A549 (cell line): ENCODE results near the gene TPRX1.

ENCODE experiments used
- EHF ChIP-seq: fragments of 250-450 bp; sonication (Bioruptor Pico); IDR thresholded peaks from 2 replicates; pipeline ENCODE4 v1.5.0; 2020; ENCODE audit warnings: mild to moderate bottlenecking
- GATA3 ChIP-seq: IDR thresholded peaks from 2 replicates; pipeline ENCODE4 v1.6.1; 2012; ENCODE audit warnings: borderline replicate concordance
- JUNB ChIP-seq: fragments of >200 bp; sonication (Bioruptor Twin); formaldehyde crosslinking; IDR thresholded peaks from 2 replicates; pipeline ENCODE4 v1.6.1; 2016
- MAFK ChIP-seq: fragments of 450-650 bp; IDR thresholded peaks from 2 replicates; pipeline ENCODE4 v1.6.1; 2014; ENCODE audit not compliant: partially characterized antibody
- MYC ChIP-seq: IDR thresholded peaks from 2 replicates; pipeline ENCODE4 v1.6.1; 2012; ENCODE audit warnings: mild to moderate bottlenecking, inconsistent platforms, low read length, improper control_type of control experiment, borderline replicate concordance
- NR3C1 ChIP-seq: fragments of >200 bp; sonication (Bioruptor Twin); formaldehyde crosslinking; IDR thresholded peaks from 3 replicates; pipeline ENCODE4 v1.6.1; 2017
- POLR2A ChIP-seq: IDR thresholded peaks from 2 replicates; pipeline ENCODE4 v1.6.1; 2012; ENCODE audit warnings: mild to moderate bottlenecking, low read length
- ZSCAN20 ChIP-seq: fragments of 250-450 bp; sonication (Bioruptor Pico); IDR thresholded peaks from 2 replicates; pipeline ENCODE4 v1.8.0; 2022; ENCODE audit warnings: mild to moderate bottlenecking, moderate library complexity
- TF ChIP-seq, protein P1 (sequence below): fragments of >200 bp; sonication (Bioruptor Twin); formaldehyde crosslinking; IDR thresholded peaks from 3 replicates; pipeline ENCODE4 v1.5.1; 2016
- TF ChIP-seq, protein P2 (sequence below): fragments of 450-650 bp; IDR thresholded peaks from 2 replicates; pipeline ENCODE4 v1.6.1; 2014; ENCODE audit warnings: antibody characterized with exemption
- TF ChIP-seq, protein P3 (sequence below): IDR thresholded peaks from 2 replicates; pipeline ENCODE4 v1.6.1; 2012; ENCODE audit warnings: low read depth, borderline replicate concordance
- TF ChIP-seq, protein P4 (sequence below): fragments of 200-600 bp; sonication (generic); IDR thresholded peaks from 2 replicates; pipeline ENCODE4 v1.6.1; 2016; ENCODE audit warnings: antibody characterized with exemption, mild to moderate bottlenecking, moderate library complexity
- TF ChIP-seq, protein P5 (sequence below): IDR thresholded peaks from 2 replicates; pipeline ENCODE4 v1.6.1; 2012

DNA sequence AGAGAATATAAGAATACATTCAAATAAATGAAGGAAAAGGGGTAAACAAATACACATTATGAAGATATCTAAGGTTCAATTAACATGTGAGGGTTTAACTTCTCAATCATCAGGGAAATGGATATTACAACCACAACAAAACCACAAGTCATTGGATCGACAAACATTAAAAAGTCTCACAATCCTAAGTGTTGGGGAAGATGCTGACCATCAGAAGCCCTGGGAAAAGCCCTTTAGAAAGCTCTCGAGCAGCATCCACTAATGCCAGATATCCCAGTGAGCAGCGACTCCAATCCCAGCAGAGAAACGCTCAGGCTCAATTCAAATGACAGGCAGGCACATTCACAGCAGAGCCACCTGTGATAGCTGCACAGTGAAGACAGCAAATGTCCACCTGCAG is 3.1 kb downstream of the TPRX1 start:
- TF ChIP-seq, protein P1, sequence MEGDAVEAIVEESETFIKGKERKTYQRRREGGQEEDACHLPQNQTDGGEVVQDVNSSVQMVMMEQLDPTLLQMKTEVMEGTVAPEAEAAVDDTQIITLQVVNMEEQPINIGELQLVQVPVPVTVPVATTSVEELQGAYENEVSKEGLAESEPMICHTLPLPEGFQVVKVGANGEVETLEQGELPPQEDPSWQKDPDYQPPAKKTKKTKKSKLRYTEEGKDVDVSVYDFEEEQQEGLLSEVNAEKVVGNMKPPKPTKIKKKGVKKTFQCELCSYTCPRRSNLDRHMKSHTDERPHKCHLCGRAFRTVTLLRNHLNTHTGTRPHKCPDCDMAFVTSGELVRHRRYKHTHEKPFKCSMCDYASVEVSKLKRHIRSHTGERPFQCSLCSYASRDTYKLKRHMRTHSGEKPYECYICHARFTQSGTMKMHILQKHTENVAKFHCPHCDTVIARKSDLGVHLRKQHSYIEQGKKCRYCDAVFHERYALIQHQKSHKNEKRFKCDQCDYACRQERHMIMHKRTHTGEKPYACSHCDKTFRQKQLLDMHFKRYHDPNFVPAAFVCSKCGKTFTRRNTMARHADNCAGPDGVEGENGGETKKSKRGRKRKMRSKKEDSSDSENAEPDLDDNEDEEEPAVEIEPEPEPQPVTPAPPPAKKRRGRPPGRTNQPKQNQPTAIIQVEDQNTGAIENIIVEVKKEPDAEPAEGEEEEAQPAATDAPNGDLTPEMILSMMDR, result no peak
- TF ChIP-seq NR3C1, result no peak
- TF ChIP-seq JUNB, result no peak
- TF ChIP-seq, protein P2, sequence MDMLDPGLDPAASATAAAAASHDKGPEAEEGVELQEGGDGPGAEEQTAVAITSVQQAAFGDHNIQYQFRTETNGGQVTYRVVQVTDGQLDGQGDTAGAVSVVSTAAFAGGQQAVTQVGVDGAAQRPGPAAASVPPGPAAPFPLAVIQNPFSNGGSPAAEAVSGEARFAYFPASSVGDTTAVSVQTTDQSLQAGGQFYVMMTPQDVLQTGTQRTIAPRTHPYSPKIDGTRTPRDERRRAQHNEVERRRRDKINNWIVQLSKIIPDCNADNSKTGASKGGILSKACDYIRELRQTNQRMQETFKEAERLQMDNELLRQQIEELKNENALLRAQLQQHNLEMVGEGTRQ, result no peak
- no peak for TF ChIP-seq POLR2A
- TF ChIP-seq, protein P3, sequence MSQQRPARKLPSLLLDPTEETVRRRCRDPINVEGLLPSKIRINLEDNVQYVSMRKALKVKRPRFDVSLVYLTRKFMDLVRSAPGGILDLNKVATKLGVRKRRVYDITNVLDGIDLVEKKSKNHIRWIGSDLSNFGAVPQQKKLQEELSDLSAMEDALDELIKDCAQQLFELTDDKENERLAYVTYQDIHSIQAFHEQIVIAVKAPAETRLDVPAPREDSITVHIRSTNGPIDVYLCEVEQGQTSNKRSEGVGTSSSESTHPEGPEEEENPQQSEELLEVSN, result no peak
- TF ChIP-seq GATA3, result no peak
- TF ChIP-seq, protein P4, sequence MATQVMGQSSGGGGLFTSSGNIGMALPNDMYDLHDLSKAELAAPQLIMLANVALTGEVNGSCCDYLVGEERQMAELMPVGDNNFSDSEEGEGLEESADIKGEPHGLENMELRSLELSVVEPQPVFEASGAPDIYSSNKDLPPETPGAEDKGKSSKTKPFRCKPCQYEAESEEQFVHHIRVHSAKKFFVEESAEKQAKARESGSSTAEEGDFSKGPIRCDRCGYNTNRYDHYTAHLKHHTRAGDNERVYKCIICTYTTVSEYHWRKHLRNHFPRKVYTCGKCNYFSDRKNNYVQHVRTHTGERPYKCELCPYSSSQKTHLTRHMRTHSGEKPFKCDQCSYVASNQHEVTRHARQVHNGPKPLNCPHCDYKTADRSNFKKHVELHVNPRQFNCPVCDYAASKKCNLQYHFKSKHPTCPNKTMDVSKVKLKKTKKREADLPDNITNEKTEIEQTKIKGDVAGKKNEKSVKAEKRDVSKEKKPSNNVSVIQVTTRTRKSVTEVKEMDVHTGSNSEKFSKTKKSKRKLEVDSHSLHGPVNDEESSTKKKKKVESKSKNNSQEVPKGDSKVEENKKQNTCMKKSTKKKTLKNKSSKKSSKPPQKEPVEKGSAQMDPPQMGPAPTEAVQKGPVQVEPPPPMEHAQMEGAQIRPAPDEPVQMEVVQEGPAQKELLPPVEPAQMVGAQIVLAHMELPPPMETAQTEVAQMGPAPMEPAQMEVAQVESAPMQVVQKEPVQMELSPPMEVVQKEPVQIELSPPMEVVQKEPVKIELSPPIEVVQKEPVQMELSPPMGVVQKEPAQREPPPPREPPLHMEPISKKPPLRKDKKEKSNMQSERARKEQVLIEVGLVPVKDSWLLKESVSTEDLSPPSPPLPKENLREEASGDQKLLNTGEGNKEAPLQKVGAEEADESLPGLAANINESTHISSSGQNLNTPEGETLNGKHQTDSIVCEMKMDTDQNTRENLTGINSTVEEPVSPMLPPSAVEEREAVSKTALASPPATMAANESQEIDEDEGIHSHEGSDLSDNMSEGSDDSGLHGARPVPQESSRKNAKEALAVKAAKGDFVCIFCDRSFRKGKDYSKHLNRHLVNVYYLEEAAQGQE, result no peak
- no peak for TF ChIP-seq MYC
- no peak for TF ChIP-seq MAFK
- TF ChIP-seq, protein P5, sequence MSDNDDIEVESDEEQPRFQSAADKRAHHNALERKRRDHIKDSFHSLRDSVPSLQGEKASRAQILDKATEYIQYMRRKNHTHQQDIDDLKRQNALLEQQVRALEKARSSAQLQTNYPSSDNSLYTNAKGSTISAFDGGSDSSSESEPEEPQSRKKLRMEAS, result no peak
- no peak for TF ChIP-seq EHF (CRISPR knock-in tag)
- no peak for TF ChIP-seq ZSCAN20 (CRISPR knock-in tag)
